Measurements from ENCODE around the gene HDGF. TPM values are rescaled to one million over a fixed set of nuclear protein-coding genes. Genes with fewer than 3 reads are reported as not detected.
A peak's percentile ranks its signal among the peaks of the same experiment; 100 is the strongest.

HDGF gene
- total RNA-seq, 1 experiment from 2014 or later = 310 TPM

GRCh38 chr1:156746406-156746727 is 5.1 kb downstream of the HDGF start:
- Histone ChIP-seq H3K4me1 (ENCODE audit: insufficient read depth, low read length) (peaks cover 26% of the 10 kb centered on the region), H2BK12ac (ENCODE audit: insufficient read length, low read depth, low read length) (no peak overlapping the region), H3K23ac (ENCODE audit: insufficient read length, low read depth, low read length) (no peak overlapping the region), H2BK120ac (ENCODE audit: low read depth, low read length, poor library complexity, severe bottlenecking) (no peak overlapping the region), H2AK5ac (ENCODE audit: insufficient read length, low read length) (no peak overlapping the region), H3K9me3 (ENCODE audit: control insufficient read depth, low read depth, low read length) (no peaks in the 10 kb centered on the region), H3K18ac (ENCODE audit: insufficient read length, low read depth, low read length) (peak overlapping the region; percentile 67), H4K91ac (ENCODE audit: insufficient read length, low read depth, low read length) (peak overlapping the region; percentile 43), H4K5ac (ENCODE audit: insufficient read length, low read depth, low read length) (no peak overlapping the region), H3K14ac (ENCODE audit: insufficient read depth, low read length) (no peak overlapping the region), H4K20me1 (ENCODE audit: control insufficient read depth, insufficient read depth, insufficient read length) (no peaks in the 10 kb centered on the region), H3K27me3 (ENCODE audit: insufficient read depth, low read length) (no peaks in the 10 kb centered on the region), H2AFZ (ENCODE audit: low read length) (no peak overlapping the region), H3K56ac (ENCODE audit: insufficient read length, low read depth, low read length) (no peak overlapping the region), H3K27ac (ENCODE audit: insufficient read length, low read depth, low read length) (peak overlapping the region; percentile 96), H2BK20ac (ENCODE audit: low read depth, low read length, poor library complexity, severe bottlenecking) (no peak overlapping the region), H3K79me2 (ENCODE audit: insufficient read depth, low read length) (peaks cover 32% of the 10 kb centered on the region; the same call in 1 of the 2 replicates), H4K8ac (replicated peaks; ENCODE audit: insufficient read length, low read depth, low read length) (no peak overlapping the region), H3T11ph (ENCODE audit: low read length) (no peak overlapping the region), H3K9ac (ENCODE audit: extremely low read depth, insufficient read length, low read length) (peak overlapping the region; percentile 53), H2BK5ac (ENCODE audit: insufficient read length, low read length) (no peak overlapping the region), H3K23me2 (ENCODE audit: insufficient read length, low read depth, low read length, poor library complexity, severe bottlenecking) (peaks cover 23% of the 10 kb centered on the region), H3K4me2 (ENCODE audit: insufficient read depth, insufficient read length, low read length) (peak overlapping the region; percentile 53), H3K4ac (ENCODE audit: low read depth, low read length) (no peak overlapping the region), H3K79me1 (ENCODE audit: insufficient read depth, low read depth, low read length, poor library complexity, severe bottlenecking) (no peaks in the 10 kb centered on the region), H2BK15ac (ENCODE audit: low read depth, low read length) (no peak overlapping the region)
- no peak for TF ChIP-seq CTCF (conservative IDR thresholded peaks at IDR 0.05)
- DNase-seq = no peak
- Mint-ChIP-seq H3K9me3 (no peaks in the 10 kb centered on the region), H3K4me3 (peak overlapping the region; percentile 82 to 91), H3K27me3 (ENCODE audit: low read depth) (no peaks in the 10 kb centered on the region), H3K4me1 (peaks cover 63 to 69% of the 10 kb centered on the region in 2 experiments), H3K27ac (peak overlapping the region; percentile 99 to 100 (median 100)), H3K36me3 (ENCODE audit: insufficient read depth in 1 of 3, low read depth in 3 of 3) (peaks cover 33 to 49% (median 40%) of the 10 kb centered on the region in 3 experiments)
- WGBS (ENCODE audit: extremely low coverage, insufficient read length, low lambda C conversion rate) = no CpG with 5 or more reads among the region's 9 CpGs
